Measurements from ENCODE around the gene METTL16. TPM values are rescaled to one million over a fixed set of nuclear protein-coding genes. Genes with fewer than 3 reads are reported as not detected.

The METTL16 gene
- total and polyA plus RNA-seq, 2 experiments from 2014 or later: 40.1 to 80.8 TPM

- Mint-ChIP-seq H3K36me3 (ENCODE audit: low read depth) (peaks cover 49% of the 10 kb centered on the region), H3K27ac (no peak overlapping the region), H3K9me3 (no peaks in the 10 kb centered on the region), H3K4me3 (no peak overlapping the region), H3K4me1 (no peaks in the 10 kb centered on the region; the same call in 2 of the 3 replicates), H3K27me3 (ENCODE audit: insufficient read depth, low read depth, poor library complexity) (peaks cover 1% of the 10 kb centered on the region)
- Histone ChIP-seq H3K27me3 (ENCODE audit: insufficient read depth) (no peaks in the 10 kb centered on the region), H4K20me1 (replicated peaks; ENCODE audit: insufficient read depth) (peaks cover 2% of the 10 kb centered on the region; the same call in 1 of the 2 replicates), H3K4me1 (ENCODE audit: insufficient read depth) (no peaks in the 10 kb centered on the region), H3K27ac (ENCODE audit: low read depth) (0 out of 2 replicates have a peak overlapping the region, but pooled peaks have one; percentile 9), H3K4me2 (no peak overlapping the region), H3F3A (replicated peaks; ENCODE audit: low read depth) (no peaks in the 10 kb centered on the region; the same call in 1 of the 2 replicates), H3K79me2 (replicated peaks; ENCODE audit: insufficient read depth) (no peaks in the 10 kb centered on the region), H3K4me3 (no peak overlapping the region), H3K9me2 (ENCODE audit: insufficient read depth) (no peaks in the 10 kb centered on the region), H3K36me3 (ENCODE audit: insufficient read depth) (peaks cover 5% of the 10 kb centered on the region), H2AFZ (no peak overlapping the region)
- ATAC-seq (no peak), DNase-seq (ENCODE audit: low spot score) (no peak)
- TF ChIP-seq STAT1 (IDR thresholded peaks at IDR 0.05; ENCODE audit: unreplicated experiment): no peak
Measured at GRCh38 chr17:2457913-2458312, 53.8 kb downstream of the METTL16 start.

GRCh38 chr17:2456475-2456874 lies 55.2 kb downstream of the METTL16 start:
- Histone ChIP-seq H3K9me2 (ENCODE audit: insufficient read depth) (no peaks in the 10 kb centered on the region), H4K20me1 (replicated peaks; ENCODE audit: insufficient read depth) (peaks cover 2% of the 10 kb centered on the region), H3K27me3 (ENCODE audit: insufficient read depth) (no peaks in the 10 kb centered on the region), H3K4me3 (no peak overlapping the region), H3K27ac (ENCODE audit: low read depth) (no peak overlapping the region), H3K36me3 (ENCODE audit: insufficient read depth) (no peaks in the 10 kb centered on the region; the same call in 1 of the 2 replicates), H3K4me2 (no peak overlapping the region), H3F3A (replicated peaks; ENCODE audit: low read depth) (no peaks in the 10 kb centered on the region; the same call in 1 of the 2 replicates), H2AFZ (no peak overlapping the region), H3K4me1 (ENCODE audit: insufficient read depth) (no peaks in the 10 kb centered on the region), H3K79me2 (replicated peaks; ENCODE audit: insufficient read depth) (no peaks in the 10 kb centered on the region)
- Mint-ChIP-seq H3K27me3 (ENCODE audit: insufficient read depth, low read depth, poor library complexity) (peaks cover 1% of the 10 kb centered on the region), H3K4me3 (no peak overlapping the region), H3K36me3 (ENCODE audit: low read depth) (peaks cover 36% of the 10 kb centered on the region), H3K27ac (no peak overlapping the region), H3K4me1 (no peaks in the 10 kb centered on the region; the same call in 2 of the 3 replicates), H3K9me3 (no peaks in the 10 kb centered on the region)
- ATAC-seq: no peak
- DNase-seq (ENCODE audit: low spot score): no peak
- no peak for TF ChIP-seq EZH2 (IDR thresholded peaks at IDR 0.05; ENCODE audit: low read depth, unreplicated experiment)
- no peak for TF ChIP-seq CREB1 (CRISPR knock-in tag; IDR thresholded peaks at IDR 0.05; ENCODE audit: low read depth)
- TF ChIP-seq POLR2AphosphoS5 (IDR thresholded peaks at IDR 0.05; ENCODE audit: low read depth): no peak
- TF ChIP-seq NANOG (IDR thresholded peaks at IDR 0.05; ENCODE audit: borderline replicate concordance): no peak
- TF ChIP-seq JUNB (IDR thresholded peaks at IDR 0.05; ENCODE audit: unreplicated experiment): no peak
- no peak for TF ChIP-seq ZNF331 (CRISPR knock-in tag; IDR thresholded peaks at IDR 0.05; ENCODE audit: low read depth)
- TF ChIP-seq REST (IDR thresholded peaks at IDR 0.05; ENCODE audit: unreplicated experiment): no peak
- TF ChIP-seq CTCF (conservative IDR thresholded peaks at IDR 0.05; ENCODE audit: low read depth in 2 of 2): no peak
- TF ChIP-seq STAT1 (IDR thresholded peaks at IDR 0.05; ENCODE audit: unreplicated experiment): no peak
- no peak for TF ChIP-seq ZNF462 (CRISPR knock-in tag; IDR thresholded peaks at IDR 0.05)

Measured in GM23338 (cell line).